ENCODE results near the gene TRPM7. TPM values are rescaled to one million over a fixed set of nuclear protein-coding genes. Genes with fewer than 3 reads are reported as not detected.

TRPM7 gene
- total and polyA plus RNA-seq, 2 of the 13 experiments (the other 11 are each of a cell fraction or from before 2014, with no cell fraction given): 11.0 to 36.0 TPM

DNA sequence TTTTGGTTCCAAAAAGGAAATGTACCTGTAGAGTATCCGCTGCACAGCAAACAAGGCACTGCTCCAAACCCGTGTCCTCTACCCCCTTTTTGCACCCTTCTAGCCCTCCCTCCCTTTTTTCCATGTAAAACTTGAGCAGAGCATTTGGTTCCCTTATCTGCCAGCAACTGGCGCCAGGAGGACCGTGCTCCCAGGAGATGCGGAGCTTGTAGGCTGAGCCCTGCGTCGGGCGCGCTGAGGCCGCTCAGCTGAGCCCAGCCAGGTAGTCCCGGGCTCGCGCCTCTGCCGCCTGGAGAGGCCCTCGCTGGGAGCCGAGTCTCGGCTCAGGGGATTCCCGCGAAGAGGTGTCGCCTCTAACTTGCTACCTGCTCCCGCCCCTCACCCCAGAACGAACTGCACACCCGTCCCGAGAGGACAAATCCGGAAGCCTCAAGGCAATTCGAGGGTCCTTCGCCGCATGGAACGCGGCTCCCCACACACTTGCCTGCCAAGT lies 575 bp downstream of the TRPM7 start (continued):
- TF ChIP-seq GABPB1 (CRISPR knock-in tag; IDR thresholded peaks at IDR 0.05) (no peak), ZNF772 (CRISPR knock-in tag; IDR thresholded peaks at IDR 0.05) (peak; percentile 83; the same call in 1 of the 2 replicates), ZNF501 (CRISPR knock-in tag; IDR thresholded peaks at IDR 0.05) (peak; percentile 4; the same call in 1 of the 2 replicates), ZSCAN25 (CRISPR knock-in tag; IDR thresholded peaks at IDR 0.05) (peak; percentile 10; the same call in 1 of the 2 replicates), MTF1 (CRISPR knock-in tag; IDR thresholded peaks at IDR 0.05) (no peak), ZNF619 (CRISPR knock-in tag; IDR thresholded peaks at IDR 0.05) (peak; percentile 90; the same call in 1 of the 2 replicates), XBP1 (CRISPR knock-in tag; IDR thresholded peaks at IDR 0.05) (0 out of 2 replicates have a peak, but pooled peaks have one; percentile 10), RFXAP (CRISPR knock-in tag; IDR thresholded peaks at IDR 0.05; ENCODE audit: borderline replicate concordance) (0 out of 2 replicates have a peak, but pooled peaks have one; percentile 17), SAP130 (CRISPR knock-in tag; IDR thresholded peaks at IDR 0.05; ENCODE audit: low read depth) (0 out of 2 replicates have a peak, but pooled peaks have one; percentile 1), MTA1 (CRISPR knock-in tag; IDR thresholded peaks at IDR 0.05; ENCODE audit: borderline replicate concordance) (0 out of 2 replicates have a peak, but pooled peaks have one; percentile 18), ZNF781 (CRISPR knock-in tag; IDR thresholded peaks at IDR 0.05; ENCODE audit: borderline replicate concordance, not compliant biosample characterization) (peak; percentile 28), POLR2AphosphoS2 (IDR thresholded peaks at IDR 0.05; ENCODE audit: low read depth, low read length) (no peak), ZNF383 (CRISPR knock-in tag; IDR thresholded peaks at IDR 0.05; ENCODE audit: borderline replicate concordance) (peak; percentile 78; the same call in 1 of the 2 replicates), FOXK1 (CRISPR knock-in tag; IDR thresholded peaks at IDR 0.05; ENCODE audit: borderline replicate concordance, low read depth) (no peak), ZNF292 (CRISPR knock-in tag; IDR thresholded peaks at IDR 0.05; ENCODE audit: borderline replicate concordance, low read depth) (peak; percentile 74; the same call in 1 of the 2 replicates), ZNF547 (CRISPR knock-in tag; IDR thresholded peaks at IDR 0.05) (no peak), KLF13 (CRISPR knock-in tag; IDR thresholded peaks at IDR 0.05) (0 out of 2 replicates have a peak, but pooled peaks have one; percentile 54), BHLHE40 (IDR thresholded peaks at IDR 0.05; ENCODE audit: low read length) (0 out of 2 replicates have a peak, but pooled peaks have one; percentile 18), ZNF670 (CRISPR knock-in tag; IDR thresholded peaks at IDR 0.05; ENCODE audit: borderline replicate concordance) (peak; percentile 83; the same call in 1 of the 2 replicates), HIVEP1 (CRISPR knock-in tag; IDR thresholded peaks at IDR 0.05) (0 out of 2 replicates have a peak, but pooled peaks have one; percentile 46)
- TF ChIP-seq, protein P1, sequence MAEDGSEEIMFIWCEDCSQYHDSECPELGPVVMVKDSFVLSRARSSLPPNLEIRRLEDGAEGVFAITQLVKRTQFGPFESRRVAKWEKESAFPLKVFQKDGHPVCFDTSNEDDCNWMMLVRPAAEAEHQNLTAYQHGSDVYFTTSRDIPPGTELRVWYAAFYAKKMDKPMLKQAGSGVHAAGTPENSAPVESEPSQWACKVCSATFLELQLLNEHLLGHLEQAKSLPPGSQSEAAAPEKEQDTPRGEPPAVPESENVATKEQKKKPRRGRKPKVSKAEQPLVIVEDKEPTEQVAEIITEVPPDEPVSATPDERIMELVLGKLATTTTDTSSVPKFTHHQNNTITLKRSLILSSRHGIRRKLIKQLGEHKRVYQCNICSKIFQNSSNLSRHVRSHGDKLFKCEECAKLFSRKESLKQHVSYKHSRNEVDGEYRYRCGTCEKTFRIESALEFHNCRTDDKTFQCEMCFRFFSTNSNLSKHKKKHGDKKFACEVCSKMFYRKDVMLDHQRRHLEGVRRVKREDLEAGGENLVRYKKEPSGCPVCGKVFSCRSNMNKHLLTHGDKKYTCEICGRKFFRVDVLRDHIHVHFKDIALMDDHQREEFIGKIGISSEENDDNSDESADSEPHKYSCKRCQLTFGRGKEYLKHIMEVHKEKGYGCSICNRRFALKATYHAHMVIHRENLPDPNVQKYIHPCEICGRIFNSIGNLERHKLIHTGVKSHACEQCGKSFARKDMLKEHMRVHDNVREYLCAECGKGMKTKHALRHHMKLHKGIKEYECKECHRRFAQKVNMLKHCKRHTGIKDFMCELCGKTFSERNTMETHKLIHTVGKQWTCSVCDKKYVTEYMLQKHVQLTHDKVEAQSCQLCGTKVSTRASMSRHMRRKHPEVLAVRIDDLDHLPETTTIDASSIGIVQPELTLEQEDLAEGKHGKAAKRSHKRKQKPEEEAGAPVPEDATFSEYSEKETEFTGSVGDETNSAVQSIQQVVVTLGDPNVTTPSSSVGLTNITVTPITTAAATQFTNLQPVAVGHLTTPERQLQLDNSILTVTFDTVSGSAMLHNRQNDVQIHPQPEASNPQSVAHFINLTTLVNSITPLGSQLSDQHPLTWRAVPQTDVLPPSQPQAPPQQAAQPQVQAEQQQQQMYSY (CRISPR knock-in tag; IDR thresholded peaks at IDR 0.05): 0 out of 2 replicates have a peak, but pooled peaks have one; percentile 28
- TF ChIP-seq, protein P2, sequence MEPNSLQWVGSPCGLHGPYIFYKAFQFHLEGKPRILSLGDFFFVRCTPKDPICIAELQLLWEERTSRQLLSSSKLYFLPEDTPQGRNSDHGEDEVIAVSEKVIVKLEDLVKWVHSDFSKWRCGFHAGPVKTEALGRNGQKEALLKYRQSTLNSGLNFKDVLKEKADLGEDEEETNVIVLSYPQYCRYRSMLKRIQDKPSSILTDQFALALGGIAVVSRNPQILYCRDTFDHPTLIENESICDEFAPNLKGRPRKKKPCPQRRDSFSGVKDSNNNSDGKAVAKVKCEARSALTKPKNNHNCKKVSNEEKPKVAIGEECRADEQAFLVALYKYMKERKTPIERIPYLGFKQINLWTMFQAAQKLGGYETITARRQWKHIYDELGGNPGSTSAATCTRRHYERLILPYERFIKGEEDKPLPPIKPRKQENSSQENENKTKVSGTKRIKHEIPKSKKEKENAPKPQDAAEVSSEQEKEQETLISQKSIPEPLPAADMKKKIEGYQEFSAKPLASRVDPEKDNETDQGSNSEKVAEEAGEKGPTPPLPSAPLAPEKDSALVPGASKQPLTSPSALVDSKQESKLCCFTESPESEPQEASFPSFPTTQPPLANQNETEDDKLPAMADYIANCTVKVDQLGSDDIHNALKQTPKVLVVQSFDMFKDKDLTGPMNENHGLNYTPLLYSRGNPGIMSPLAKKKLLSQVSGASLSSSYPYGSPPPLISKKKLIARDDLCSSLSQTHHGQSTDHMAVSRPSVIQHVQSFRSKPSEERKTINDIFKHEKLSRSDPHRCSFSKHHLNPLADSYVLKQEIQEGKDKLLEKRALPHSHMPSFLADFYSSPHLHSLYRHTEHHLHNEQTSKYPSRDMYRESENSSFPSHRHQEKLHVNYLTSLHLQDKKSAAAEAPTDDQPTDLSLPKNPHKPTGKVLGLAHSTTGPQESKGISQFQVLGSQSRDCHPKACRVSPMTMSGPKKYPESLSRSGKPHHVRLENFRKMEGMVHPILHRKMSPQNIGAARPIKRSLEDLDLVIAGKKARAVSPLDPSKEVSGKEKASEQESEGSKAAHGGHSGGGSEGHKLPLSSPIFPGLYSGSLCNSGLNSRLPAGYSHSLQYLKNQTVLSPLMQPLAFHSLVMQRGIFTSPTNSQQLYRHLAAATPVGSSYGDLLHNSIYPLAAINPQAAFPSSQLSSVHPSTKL (CRISPR knock-in tag; IDR thresholded peaks at IDR 0.05): 0 out of 2 replicates have a peak, but pooled peaks have one; percentile 5
- TF ChIP-seq, protein P3, sequence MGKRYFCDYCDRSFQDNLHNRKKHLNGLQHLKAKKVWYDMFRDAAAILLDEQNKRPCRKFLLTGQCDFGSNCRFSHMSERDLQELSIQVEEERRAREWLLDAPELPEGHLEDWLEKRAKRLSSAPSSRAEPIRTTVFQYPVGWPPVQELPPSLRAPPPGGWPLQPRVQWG (CRISPR knock-in tag; IDR thresholded peaks at IDR 0.05; ENCODE audit: borderline replicate concordance, low read depth): no peak
